Ishikawa (cell line): Measurements from ENCODE around the gene ZNF609.

Experiments
- FOXM1 ChIP-seq: IDR thresholded peaks from 2 replicates; pipeline ENCODE4 v1.6.1; 2012; ENCODE audit warnings: low read depth, borderline replicate concordance
- RAD21 ChIP-seq: IDR thresholded peaks from 2 replicates; pipeline ENCODE4 v1.6.1; 2012; ENCODE audit warnings: low read depth
- TF ChIP-seq, protein P1 (sequence below): IDR thresholded peaks from 2 replicates; pipeline ENCODE4 v1.6.1; 2012

- TF ChIP-seq FOXM1, result no peak
- no peak for TF ChIP-seq RAD21
- TF ChIP-seq, protein P1, sequence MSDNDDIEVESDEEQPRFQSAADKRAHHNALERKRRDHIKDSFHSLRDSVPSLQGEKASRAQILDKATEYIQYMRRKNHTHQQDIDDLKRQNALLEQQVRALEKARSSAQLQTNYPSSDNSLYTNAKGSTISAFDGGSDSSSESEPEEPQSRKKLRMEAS, result no peak
Observed at GRCh38 chr15:64422697-64423096, 37.7 kb upstream of the ZNF609 start.
